Naive B cell (primary cell): ENCODE data around the gene RPL23. TPM values are rescaled to one million over a fixed set of nuclear protein-coding genes. Genes with fewer than 3 reads are reported as not detected.
A peak's percentile ranks its signal among the peaks of the same experiment; 100 is the strongest.

ENCODE experiments used
- ATAC-seq, 2 donors: fragments of 150-1000 bp; cut with Tn5 transposase; 2 replicates each; pipeline ENCODE4 v1.10.0; 2021; ENCODE audit warnings: low read depth in 2 of 2, mild to moderate bottlenecking in 2 of 2, moderate library complexity in 2 of 2
- DNase-seq: peaks from one replicate; pipeline ENCODE4 v3.0.0; 2022
- H3K27ac Mint-ChIP-seq, 6 donors: one replicate each; pipeline ENCODE4 v1.8.0; 2020 to 2022; ENCODE audit warnings: mild to moderate bottlenecking in 6 of 6, mixed read lengths in 6 of 6, moderate library complexity in 5 of 6, inconsistent platforms in 2 of 6
- H3K27me3 Mint-ChIP-seq, 3 donors: one replicate each; pipeline ENCODE4 v1.8.0; 2021 to 2022; ENCODE audit warnings: mixed read lengths in 3 of 3, mild to moderate bottlenecking in 1 of 3
- H3K36me3 Mint-ChIP-seq, 2 donors: one replicate each; pipeline ENCODE4 v1.8.0; 2020 to 2022; ENCODE audit warnings: mixed read lengths in 2 of 2, inconsistent platforms in 1 of 2, mild to moderate bottlenecking in 1 of 2
- H3K4me1 Mint-ChIP-seq, 3 donors: one replicate each; pipeline ENCODE4 v1.8.0; 2020 to 2022; ENCODE audit warnings: mixed read lengths in 3 of 3, inconsistent platforms in 1 of 3, mild to moderate bottlenecking in 1 of 3, moderate library complexity in 1 of 3
- H3K4me3 Mint-ChIP-seq, 8 donors: one replicate each; pipeline ENCODE4 v1.8.0; 2020 to 2022; ENCODE audit warnings: mild to moderate bottlenecking in 8 of 8, mixed read lengths in 8 of 8, moderate library complexity in 8 of 8, inconsistent platforms in 2 of 8
- H3K9me3 Mint-ChIP-seq, 7 donors: one replicate each; pipeline ENCODE4 v1.8.0; 2020 to 2022; ENCODE audit warnings: mixed read lengths in 7 of 7, mild to moderate bottlenecking in 5 of 7, inconsistent platforms in 2 of 7, moderate library complexity in 1 of 7
- polyA plus RNA-seq, 6 donors: library from polyadenylated mRNA; unstranded; fragments of 300-500 nt; fragmentation: Illumina TruSeq; gene quantifications; one replicate each; pipeline ENCODE4 v1.2.3, GENCODE V29; 2021; ENCODE audit warnings: low read depth in 6 of 6

RPL23 gene
- 1,000 to 10,000 TPM in 5 of 6 donors, 100 to 1,000 TPM in 1; 798 to 1,720 (median 1,485) TPM for polyA plus RNA-seq

DNA sequence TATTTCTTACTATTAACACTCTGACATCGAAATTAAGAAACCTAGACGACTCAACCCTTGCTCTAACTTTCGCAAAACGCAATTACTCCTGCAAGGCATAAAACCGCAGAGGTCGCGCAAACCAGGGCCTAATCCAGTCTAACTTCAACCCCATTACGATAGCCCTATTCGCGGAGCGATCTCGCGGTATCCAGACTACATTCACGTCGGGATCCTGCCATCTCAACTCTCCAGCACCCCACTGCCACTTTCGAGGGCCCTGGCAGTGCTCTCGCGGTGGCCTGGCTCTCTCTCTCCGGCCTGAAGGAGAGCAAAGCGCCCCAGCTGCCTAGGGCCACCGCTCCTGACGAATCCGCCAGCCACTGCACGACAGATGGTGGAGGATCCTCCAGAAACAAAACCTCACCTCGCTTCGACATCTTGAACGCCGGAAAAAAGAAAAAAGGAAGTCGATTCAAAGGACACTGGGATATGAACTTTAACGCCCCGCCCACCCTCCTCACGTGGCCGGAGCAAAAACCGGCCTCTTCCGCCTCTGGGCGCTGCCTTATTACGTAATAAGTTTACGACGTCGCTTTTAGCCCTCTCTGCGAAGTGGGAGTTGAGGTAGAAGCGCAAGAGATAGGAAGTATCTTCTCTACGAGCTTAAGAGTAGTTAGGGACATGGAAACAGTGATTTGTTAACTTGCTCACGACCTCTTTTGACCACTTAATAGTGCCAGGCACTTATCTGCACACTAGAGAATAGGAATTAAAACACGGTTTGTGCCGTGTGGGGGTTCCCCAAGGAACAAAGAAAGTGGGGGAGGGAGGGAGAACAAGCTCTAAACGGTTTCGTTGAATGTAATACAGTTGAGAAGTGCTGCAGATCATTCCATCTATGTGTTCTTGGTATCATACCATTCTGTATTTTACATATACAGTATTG lies at the start of gene RPL23:
Gene RPL23, minus strand, starts transcription at position 430 of the 928 bp plus-strand sequence. Its CDS starts 11 bp downstream, at position 419.
- no peaks in the 10 kb centered on the region for H3K27me3 Mint-ChIP-seq
- no peaks in the 10 kb centered on the region for H3K9me3 Mint-ChIP-seq
- peak; percentile 82 to 88 for ATAC-seq
- peak; percentile 92 for DNase-seq
- H3K27ac Mint-ChIP-seq = peak within 1 kb of the TSS; percentile 99 to 100 (median 99)
- peak within 1 kb of the TSS; percentile 96 to 100 (median 98) for H3K4me3 Mint-ChIP-seq
- peaks cover 42 to 49% (median 43%) of the 10 kb centered on the region in 3 donors for H3K4me1 Mint-ChIP-seq
- H3K36me3 Mint-ChIP-seq = peaks cover 14 to 21% of the 10 kb centered on the region in 2 donors

GRCh38 chr17:38900978-38901656 lies 47.6 kb upstream of the RPL23 start:
- Mint-ChIP-seq H3K27ac (peak overlapping the region in 4 of 6 donors; percentile 33 to 98 (median 72)), H3K27me3 (no peaks in the 10 kb centered on the region), H3K36me3 (no peaks in the 10 kb centered on the region), H3K9me3 (no peaks in the 10 kb centered on the region), H3K4me3 (peak overlapping the region in 2 of 8 donors; percentile 24 to 51), H3K4me1 (peaks cover 30 to 73% (median 33%) of the 10 kb centered on the region in 3 donors)
- no peak for ATAC-seq
- no peak for DNase-seq

- Mint-ChIP-seq H3K27ac (peak overlapping the region; percentile 93 to 99 (median 98)), H3K4me3 (peak overlapping the region; percentile 18 to 96 (median 86)), H3K36me3 (no peaks in the 10 kb centered on the region), H3K4me1 (peaks cover 26 to 60% (median 31%) of the 10 kb centered on the region in 3 donors), H3K9me3 (no peaks in the 10 kb centered on the region), H3K27me3 (no peaks in the 10 kb centered on the region)
- ATAC-seq (peak in 1 of 2 donors; percentile 2), DNase-seq (no peak)
These were observed 45.9 kb upstream of the RPL23 start for GRCh38 chr17:38899421-38899820.

GRCh38 chr17:38898812-38899348 lies 45.4 kb upstream of the RPL23 start:
- peak; percentile 95 for ATAC-seq
- no peaks in the 10 kb centered on the region for H3K36me3 Mint-ChIP-seq
- H3K4me1 Mint-ChIP-seq = peaks cover 26 to 54% (median 36%) of the 10 kb centered on the region in 3 donors
- DNase-seq = peak; percentile 81
- H3K27me3 Mint-ChIP-seq = no peaks in the 10 kb centered on the region
- no peaks in the 10 kb centered on the region for H3K9me3 Mint-ChIP-seq
- peak overlapping the region; percentile 18 to 96 (median 86) for H3K4me3 Mint-ChIP-seq
- peak overlapping the region; percentile 97 to 99 (median 98) for H3K27ac Mint-ChIP-seq

GRCh38 chr17:38898291-38898679 lies 44.8 kb upstream of the RPL23 start:
- Mint-ChIP-seq H3K27ac (peak overlapping the region; percentile 97 to 99 (median 98)), H3K9me3 (no peaks in the 10 kb centered on the region), H3K4me3 (peak overlapping the region; percentile 18 to 96 (median 86)), H3K36me3 (no peaks in the 10 kb centered on the region), H3K27me3 (no peaks in the 10 kb centered on the region), H3K4me1 (peaks cover 26 to 49% (median 38%) of the 10 kb centered on the region in 3 donors)
- DNase-seq (no peak), ATAC-seq (peak; percentile 3 to 6)

- H3K4me3 Mint-ChIP-seq = peak overlapping the region in 6 of 8 donors; percentile 83 to 96 (median 86)
- peak overlapping the region; percentile 97 to 99 (median 98) for H3K27ac Mint-ChIP-seq
- no peaks in the 10 kb centered on the region for H3K27me3 Mint-ChIP-seq
- ATAC-seq (no peak), DNase-seq (no peak)
- no peaks in the 10 kb centered on the region for H3K9me3 Mint-ChIP-seq
- no peaks in the 10 kb centered on the region for H3K36me3 Mint-ChIP-seq
- H3K4me1 Mint-ChIP-seq = peaks cover 27 to 46% (median 40%) of the 10 kb centered on the region in 3 donors
These were observed 44.3 kb upstream of the RPL23 start for GRCh38 chr17:38897671-38898290.

- ATAC-seq = no peak
- peak overlapping the region in 2 of 8 donors; percentile 29 to 84 for H3K4me3 Mint-ChIP-seq
- H3K27ac Mint-ChIP-seq = peak overlapping the region; percentile 32 to 98 (median 79)
- no peak for DNase-seq
- H3K4me1 Mint-ChIP-seq = peaks cover 33 to 46% (median 44%) of the 10 kb centered on the region in 3 donors
- no peaks in the 10 kb centered on the region for H3K9me3 Mint-ChIP-seq
- no peaks in the 10 kb centered on the region for H3K27me3 Mint-ChIP-seq
- no peaks in the 10 kb centered on the region for H3K36me3 Mint-ChIP-seq
These were observed 43.7 kb upstream of the RPL23 start for GRCh38 chr17:38897176-38897575.

- ATAC-seq (no peak), DNase-seq (no peak)
- Mint-ChIP-seq H3K4me3 (no peak overlapping the region), H3K27ac (peak overlapping the region; percentile 47 to 98 (median 74)), H3K9me3 (no peaks in the 10 kb centered on the region), H3K4me1 (peaks cover 37 to 50% (median 50%) of the 10 kb centered on the region in 3 donors), H3K27me3 (no peaks in the 10 kb centered on the region), H3K36me3 (no peaks in the 10 kb centered on the region)
These were observed 42.9 kb upstream of the RPL23 start for GRCh38 chr17:38896346-38896954.

DNA sequence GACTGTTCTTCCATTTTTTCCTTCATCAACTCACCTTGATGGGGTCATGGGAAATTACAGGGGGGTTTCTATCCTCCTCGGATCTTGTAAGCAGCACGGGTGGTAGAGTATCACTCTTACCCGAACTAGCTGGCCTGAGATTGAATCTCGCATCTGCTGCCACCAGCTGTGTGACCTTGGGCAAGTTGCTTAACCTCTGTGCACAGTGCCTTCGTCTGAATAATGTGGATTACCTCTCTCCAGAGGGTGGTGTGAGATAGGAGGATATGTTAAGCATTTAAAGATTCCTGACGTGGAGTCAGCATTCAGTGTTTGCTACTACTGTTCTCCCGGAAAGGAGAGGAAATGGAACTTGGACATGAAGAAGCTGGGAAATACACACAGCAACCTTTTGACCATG lies 40.8 kb upstream of the RPL23 start:
- H3K27ac Mint-ChIP-seq = peak overlapping the region in 4 of 6 donors; percentile 30 to 90 (median 80)
- DNase-seq (no peak), ATAC-seq (no peak)
- H3K27me3 Mint-ChIP-seq = no peaks in the 10 kb centered on the region
- no peaks in the 10 kb centered on the region for H3K9me3 Mint-ChIP-seq
- no peak overlapping the region for H3K4me3 Mint-ChIP-seq
- H3K36me3 Mint-ChIP-seq = no peaks in the 10 kb centered on the region
- H3K4me1 Mint-ChIP-seq = peaks cover 37 to 53% (median 43%) of the 10 kb centered on the region in 3 donors

DNA sequence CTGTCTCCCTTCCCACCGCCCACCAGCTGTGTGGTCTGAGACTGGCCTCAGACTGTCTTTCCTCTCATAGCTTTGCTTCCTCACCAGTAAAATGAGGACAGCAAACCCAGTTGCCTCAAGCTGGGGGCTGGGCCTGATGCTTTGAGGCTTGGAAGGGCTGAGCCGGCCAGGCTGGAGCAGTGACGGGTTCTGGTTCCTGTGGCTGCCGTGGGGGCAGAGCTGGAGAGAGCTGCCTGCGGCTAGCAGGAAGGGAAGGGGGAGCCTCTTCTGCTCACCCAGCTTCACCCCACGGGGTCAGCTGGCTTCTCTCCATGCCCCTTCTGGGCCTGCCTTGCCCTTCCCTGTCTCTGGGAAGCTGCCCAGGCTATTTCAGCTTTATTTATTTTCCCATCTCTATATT lies 40.1 kb upstream of the RPL23 start:
- Mint-ChIP-seq H3K27ac (peak overlapping the region in 2 of 6 donors; percentile 15 to 75), H3K27me3 (no peaks in the 10 kb centered on the region), H3K36me3 (no peaks in the 10 kb centered on the region), H3K4me1 (peaks cover 31 to 46% (median 36%) of the 10 kb centered on the region in 3 donors), H3K4me3 (no peak overlapping the region), H3K9me3 (no peaks in the 10 kb centered on the region)
- DNase-seq (no peak), ATAC-seq (no peak)

GRCh38 chr17:38893113-38893512 lies 39.6 kb upstream of the RPL23 start:
- Mint-ChIP-seq H3K27me3 (no peaks in the 10 kb centered on the region), H3K4me1 (peaks cover 26 to 41% (median 31%) of the 10 kb centered on the region in 3 donors), H3K36me3 (no peaks in the 10 kb centered on the region), H3K4me3 (no peak overlapping the region), H3K9me3 (no peaks in the 10 kb centered on the region), H3K27ac (peak overlapping the region in 2 of 6 donors; percentile 15 to 18)
- ATAC-seq = no peak
- no peak for DNase-seq

GRCh38 chr17:38892620-38893019 lies 39.1 kb upstream of the RPL23 start:
- no peaks in the 10 kb centered on the region for H3K27me3 Mint-ChIP-seq
- no peaks in the 10 kb centered on the region for H3K9me3 Mint-ChIP-seq
- no peak overlapping the region for H3K4me3 Mint-ChIP-seq
- H3K4me1 Mint-ChIP-seq = peaks cover 23 to 36% (median 27%) of the 10 kb centered on the region in 3 donors
- ATAC-seq = no peak
- peak overlapping the region in 4 of 6 donors; percentile 66 to 91 (median 80) for H3K27ac Mint-ChIP-seq
- DNase-seq = no peak
- H3K36me3 Mint-ChIP-seq = no peaks in the 10 kb centered on the region
